GM19023 (cell line): ENCODE results near the gene HYCC1.

Experiments used
- ATAC-seq: cut with Tn5 transposase; IDR thresholded peaks from one replicate; pipeline ENCODE4 v1.9.1; 2021; ENCODE audit warnings: mild to moderate bottlenecking, moderate library complexity; ENCODE audit not compliant: unreplicated experiment

The HYCC1 gene

DNA sequence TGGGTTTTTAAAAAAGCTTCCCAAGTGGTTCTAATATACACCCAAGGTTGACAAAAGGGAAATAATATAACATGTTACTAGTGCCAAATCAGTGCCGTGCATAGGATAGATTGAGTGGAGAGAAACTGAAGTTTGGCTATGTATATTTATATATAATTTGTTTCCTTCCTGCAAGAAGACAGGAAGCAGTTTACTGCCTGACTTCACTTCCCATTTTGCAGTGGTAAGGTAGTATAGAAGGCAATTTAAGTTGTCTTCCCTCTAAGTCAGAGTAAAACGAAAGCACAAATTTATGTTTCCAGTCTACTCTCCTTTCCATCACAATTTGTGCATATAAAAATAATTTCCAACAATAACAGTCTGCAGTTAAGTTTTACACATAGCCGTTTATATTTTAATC is 3.4 kb upstream of the HYCC1 start:
- no peak for ATAC-seq

DNA sequence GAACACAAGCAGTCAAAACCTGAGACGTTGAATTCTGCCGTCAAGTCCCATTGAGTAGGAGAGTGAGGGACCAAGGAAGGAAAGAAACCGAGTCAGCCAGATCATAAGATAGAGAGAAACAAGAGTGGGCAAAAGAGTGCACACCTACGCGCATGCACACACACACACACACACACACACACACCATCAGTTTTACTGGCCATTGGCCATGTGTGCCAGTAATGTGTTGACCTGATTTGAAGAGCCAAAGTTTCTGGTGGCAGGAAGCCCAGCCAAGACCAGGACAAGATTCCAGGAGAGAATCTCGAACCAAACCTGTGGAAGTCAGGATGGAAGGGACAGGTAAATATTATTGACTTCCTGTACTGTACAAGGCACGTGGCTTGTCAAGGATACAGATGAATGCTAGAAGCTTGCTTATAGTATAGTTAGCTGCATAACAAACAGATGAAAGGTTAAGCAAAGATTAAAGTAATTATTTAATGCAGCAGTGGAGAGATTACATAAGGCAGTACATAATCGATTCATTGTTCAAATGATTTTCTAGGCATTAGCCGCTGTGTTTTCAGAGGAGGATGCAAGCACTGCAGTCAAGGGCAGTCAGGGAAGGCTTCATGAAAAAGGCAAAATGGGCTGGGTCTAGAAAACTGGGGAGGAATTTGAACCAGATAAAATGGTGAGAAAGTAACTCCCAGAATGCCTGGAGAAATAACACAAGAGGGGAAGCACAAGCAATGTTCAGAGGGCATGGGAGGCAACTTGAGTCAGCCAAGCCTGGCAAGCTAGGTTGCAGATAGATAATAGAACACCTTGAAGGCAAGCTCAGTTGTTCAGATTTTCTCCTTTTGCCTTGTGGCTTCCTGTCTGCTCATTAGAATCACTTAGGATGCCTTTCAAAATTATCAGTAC is 2.7 kb upstream of the HYCC1 start:
- ATAC-seq = no peak

DNA sequence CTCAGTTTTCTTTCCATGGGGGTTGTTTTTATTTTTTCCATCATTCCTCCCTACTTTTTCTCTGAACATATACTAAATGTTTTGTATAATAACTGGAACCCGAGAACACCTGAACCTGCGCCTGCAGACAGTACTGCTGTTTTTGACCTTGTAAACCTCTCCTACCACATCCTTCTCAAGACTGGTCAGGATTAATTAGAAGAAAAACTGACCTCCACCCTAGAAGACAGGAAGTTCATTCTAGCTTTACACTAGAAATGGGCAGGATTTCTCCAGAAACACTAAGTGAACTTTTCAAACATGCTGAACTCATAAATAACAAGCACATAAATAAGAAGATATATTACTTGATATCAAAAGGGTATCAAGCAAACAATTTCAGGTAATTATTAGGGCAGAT is 751 bp upstream of the HYCC1 start:
- no peak for ATAC-seq

DNA sequence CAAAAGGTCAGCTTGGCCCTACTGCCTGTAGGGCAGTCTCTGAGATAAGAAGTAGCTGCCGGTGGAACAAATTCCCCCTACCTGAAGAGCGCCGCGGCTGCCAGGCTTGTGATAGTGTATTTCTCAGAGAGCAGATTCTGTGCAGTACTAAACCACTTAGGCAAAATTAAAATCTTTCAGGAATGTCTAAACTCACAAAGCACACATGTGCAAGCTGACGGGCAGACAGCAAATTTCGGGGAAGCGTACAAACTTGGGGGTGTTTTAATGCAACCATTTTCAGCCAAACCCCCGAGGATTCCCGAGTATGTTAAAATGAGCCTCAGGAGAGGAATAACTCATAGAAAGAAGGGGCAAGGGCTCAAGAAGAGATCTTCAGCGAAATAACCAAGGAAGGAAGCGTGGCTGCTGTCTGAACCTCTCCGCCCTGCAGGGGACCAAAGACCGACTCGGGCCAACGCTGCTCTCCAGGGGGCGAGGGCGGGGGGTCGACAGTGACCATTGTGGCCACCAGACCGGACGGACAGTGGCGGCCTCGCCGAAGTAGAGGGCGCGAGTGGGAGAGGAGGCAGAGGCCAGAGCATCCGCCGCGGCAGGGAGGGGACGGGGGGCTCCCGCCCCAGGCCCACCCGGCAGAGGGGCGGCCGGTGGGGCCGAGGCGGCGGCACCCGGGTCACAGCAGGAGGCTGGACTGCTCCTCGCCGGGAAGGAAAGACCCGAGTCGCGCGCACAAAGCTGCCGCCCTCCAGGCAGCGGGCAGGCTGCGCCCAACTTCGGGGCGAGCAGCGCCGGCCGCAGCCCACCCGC is 819 bp downstream of the HYCC1 start:
- ATAC-seq = peak; percentile 15

DNA sequence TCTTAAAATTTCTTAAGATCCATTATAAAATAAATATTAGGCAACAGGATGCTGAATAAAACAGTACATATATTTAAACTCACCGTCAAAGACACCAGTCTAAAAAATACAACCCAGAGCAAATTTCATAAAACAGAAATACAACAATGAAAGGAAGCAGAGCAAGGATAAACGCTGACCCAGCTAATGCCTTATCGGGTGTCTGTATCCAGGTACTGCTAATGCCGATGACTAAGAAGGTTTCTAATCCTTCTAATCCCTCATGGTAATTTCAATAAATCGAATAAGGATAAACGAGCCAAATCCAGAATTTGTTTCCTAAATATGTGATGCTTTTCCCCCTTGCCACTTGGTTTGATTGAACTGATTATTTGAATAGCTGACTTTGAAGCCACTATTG is 1.7 kb downstream of the HYCC1 start:
- no peak for ATAC-seq

DNA sequence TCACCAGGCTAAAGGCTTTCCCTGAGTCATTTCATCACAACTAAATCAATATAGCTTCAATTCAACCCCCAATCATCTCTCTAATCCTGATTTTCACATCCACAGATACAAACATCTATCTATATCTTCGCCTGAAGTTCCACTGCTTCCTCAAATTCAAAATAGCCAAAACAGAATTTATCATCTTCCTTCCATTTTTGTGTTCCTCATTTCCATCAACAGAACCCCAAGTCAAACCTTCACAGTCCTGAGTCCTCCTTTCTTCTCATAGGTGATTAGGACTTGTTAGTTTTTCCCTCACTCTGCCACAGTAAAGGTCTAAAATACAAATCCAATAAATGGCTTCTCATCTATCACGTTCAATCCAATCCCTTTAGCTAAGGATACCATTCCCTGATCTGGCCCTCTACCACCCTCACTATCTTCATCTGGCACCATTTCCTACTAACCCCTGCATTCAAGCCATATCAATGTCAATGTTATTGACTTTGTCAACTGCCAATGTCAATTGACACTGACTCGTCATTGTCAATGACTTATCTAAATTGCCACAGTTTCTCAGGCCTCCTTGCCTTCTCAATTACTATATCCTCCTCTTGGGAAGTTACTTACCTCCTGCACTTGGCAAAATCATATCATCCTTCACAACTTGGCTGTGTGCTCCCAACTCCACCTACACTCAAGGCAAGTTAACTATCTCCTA is 2.6 kb downstream of the HYCC1 start:
- ATAC-seq = no peak

DNA sequence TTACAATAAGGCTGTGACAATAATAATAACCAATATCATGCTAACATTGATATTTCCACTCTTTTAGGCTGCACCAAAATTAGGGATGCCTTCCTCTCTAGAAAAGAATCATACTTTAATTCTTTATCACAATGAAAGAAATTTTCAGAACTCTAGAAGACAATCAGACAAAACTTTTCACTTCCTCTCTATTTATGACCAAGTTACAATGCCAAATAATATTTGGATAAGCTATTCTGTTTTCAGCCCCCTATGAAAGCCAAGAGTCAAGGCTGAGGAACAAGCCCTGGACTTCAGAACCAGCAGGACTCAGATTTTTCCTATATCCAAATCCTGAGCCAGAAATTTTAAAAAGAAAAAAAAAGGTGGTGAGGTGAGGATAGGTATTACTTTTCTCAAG is 4.6 kb downstream of the HYCC1 start:
- ATAC-seq = no peak

DNA sequence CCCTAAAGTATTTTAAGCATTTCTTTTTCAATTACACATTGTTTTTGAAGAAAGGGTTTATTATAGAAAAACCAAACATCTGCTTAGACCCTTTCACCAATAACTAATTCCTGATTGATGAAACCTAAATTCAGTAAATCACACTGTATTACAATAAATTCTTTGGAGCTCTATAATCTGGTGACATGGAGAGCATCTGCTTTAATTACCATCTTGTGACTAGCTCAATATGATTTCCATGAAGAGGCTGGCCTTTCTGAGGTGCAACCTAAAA is 9.7 kb downstream of the HYCC1 start:
- ATAC-seq = no peak

DNA sequence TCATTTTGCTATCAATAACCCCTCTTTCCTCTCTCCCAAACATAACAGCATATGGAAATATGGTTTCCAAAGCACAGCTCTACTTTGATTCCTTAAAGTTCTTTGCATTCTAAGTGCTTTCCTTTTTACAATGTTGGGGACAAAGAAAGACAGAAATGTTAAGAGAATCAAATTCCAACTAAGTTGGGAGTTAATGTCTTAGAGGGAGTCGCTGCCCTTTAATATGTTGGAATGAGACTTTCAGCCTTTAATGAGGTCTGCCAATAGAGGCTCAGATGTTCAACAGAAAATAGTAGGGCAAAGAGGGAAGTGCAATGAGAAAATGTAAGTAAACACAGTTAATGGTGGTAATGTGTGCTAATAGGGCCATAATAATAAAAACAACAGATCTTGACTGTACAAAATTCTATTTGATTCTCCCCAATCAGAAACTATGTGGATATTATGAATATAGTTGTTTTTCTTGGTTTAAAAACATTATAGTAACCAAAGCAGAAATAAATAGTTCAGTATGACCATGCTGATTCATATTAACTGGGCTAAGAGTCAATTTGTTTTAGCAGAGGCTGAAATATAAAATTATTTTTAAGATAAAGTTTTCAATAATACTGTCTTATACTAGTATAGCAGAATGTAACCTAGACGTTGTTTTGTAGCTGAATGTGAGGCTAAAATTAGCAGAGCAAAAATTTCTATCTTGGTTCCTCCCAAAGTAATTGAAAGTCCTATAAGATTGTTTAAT is 10.3 kb downstream of the HYCC1 start:
- no peak for ATAC-seq

DNA sequence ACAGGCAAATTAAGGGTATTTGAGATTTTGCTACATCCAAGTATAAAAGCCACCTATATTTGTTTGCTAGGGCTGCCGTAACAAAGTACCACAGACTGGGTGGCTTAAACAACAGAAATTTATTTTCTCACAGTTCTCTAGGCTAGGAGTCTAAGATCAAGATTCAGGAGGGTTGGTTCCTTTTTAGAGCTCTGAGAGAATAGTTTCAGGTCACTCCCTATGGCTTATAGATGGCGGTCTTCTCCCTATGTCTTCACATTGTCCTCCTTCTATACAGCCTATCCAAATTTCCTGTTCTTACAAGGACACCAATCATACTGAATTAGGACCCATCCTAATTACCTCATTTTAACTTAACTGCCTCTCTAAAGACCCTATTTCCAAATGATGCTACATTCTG is 11.2 kb downstream of the HYCC1 start:
- ATAC-seq = no peak

DNA sequence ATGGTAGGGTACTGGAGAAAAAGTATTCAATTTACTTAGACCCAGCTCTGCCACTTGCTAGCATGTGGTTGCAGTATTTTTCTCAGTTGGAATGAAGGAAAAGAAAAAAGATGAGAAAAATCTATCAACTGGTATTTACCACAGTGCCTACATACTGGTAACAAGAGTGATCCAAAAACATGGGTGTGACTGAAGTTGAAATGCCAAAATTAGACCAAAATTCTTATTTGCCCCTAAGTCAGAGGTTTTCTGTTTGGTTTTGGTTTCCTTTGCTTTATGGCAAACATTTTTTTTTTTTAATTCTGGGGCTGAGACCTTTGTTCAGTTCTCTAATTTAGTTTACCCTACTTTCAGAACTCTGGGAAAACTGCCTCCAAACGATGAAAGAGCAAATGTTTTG is 12.3 kb downstream of the HYCC1 start:
- no peak for ATAC-seq

DNA sequence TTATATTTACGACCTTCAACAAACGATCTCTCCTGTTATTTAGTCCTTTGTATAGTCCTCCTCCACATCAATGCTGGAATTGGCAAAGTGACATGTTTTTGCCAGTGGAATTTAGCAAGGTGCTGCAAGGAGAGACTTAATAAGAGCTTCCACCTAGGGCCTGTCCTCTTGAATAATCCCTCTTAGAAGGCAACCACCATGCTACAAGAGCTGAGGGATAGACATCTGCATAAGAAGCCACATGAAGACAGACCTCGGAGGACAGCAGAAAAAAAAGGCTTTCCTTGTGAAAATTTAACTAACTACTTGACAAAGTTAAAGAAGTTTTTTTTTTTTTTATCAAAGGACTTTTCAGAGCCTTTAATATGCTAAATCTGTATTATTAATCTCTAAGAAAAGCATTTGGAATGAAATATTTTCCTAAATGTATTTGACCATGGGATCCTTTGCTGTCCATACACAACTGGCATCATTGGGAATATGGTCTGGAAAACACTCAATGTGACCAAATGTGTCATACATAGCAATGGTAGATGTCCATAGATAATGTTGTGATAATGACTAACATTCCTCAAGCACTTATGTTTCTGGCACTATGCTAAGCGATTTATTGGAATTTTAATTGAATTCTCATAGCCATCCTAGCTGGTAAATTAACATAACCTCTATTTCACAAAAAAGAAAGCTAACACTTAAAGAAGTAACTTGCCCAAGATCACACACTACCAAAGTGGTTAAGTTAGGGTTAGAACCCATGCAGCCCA is 13.2 kb downstream of the HYCC1 start:
- ATAC-seq = no peak

DNA sequence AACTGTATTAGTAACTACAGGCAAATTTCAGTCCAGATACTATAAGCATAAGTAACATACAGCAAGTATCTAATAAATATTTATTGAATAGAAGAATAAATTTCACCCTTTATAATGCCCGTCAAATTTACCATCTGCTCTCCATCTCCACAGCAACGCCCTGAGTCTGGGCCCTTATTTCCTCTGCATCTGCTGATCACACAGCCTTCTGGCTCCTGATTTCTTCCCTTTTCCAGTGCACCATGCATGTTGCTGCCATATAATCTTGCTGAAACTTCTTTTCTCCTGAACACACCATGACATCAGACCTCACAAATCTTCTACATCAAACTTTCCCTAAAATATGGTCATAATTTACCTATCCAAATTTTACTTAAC is 15.4 kb downstream of the HYCC1 start:
- no peak for ATAC-seq

DNA sequence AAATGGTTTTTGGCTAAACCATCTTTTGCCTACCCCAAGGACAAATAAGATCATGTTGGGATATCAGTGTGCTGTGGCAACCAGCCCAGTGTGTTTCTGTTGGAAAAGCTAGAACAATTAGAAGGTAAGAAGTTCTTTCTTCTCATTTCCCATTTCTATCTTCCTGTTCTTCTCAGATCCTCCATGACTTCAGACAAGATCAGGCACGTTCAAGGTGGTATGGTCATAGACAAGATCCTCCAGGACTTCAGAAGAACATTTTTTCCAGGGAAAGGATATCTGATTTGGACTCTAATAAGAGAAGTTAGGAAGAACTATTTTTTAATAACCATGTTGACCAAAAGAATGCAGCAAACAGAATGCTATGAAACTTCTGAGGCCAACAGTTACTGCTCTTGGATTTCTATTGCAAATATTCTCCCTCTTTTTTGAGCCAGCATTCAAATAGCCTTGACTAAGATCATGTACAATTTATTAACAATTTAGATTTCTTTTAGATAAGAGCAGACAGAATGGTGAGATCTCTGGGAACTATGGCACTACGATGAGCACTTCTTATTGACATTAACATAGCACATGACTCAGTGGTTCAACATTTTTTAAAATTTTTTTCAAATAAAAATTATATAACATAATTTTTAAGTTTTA is 15.9 kb downstream of the HYCC1 start:
- no peak for ATAC-seq

DNA sequence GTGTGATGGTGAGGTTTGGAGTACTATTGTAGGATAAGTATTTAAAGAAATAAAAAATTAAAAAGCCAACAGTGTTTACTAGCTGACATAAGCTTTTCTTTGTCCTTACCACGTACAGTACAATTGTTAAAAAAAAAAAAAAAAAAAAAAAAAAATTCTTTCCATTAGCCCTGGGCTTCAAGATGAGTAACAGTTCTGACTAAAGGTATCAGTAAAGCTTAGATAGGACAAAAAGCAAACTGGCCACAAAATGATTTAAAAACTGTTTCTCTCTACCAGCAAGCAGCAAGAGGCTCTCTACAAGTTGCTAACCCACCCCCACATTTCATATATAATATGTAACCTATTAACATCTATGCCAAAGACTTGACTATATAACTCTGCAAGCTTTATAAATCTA is 17.5 kb downstream of the HYCC1 start:
- ATAC-seq = no peak

DNA sequence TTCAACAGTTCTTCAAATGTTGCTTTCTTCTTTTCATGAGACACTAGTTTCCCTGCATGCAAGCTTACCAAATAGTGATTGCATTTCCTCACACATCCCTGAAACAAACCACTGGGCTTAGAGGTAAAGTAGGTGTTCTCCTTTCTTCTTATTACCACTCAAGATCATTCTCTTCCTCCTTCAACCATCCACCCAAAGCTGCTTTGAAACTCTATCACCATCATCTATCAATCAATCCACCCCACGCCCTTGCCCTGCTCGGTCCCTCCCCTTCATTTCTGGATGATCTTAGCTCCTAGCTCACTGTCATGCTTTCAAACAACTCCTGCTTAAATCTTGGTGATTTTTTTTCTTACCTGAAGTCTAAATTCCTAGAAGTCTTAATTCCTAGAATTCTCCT is 18.9 kb downstream of the HYCC1 start:
- no peak for ATAC-seq

DNA sequence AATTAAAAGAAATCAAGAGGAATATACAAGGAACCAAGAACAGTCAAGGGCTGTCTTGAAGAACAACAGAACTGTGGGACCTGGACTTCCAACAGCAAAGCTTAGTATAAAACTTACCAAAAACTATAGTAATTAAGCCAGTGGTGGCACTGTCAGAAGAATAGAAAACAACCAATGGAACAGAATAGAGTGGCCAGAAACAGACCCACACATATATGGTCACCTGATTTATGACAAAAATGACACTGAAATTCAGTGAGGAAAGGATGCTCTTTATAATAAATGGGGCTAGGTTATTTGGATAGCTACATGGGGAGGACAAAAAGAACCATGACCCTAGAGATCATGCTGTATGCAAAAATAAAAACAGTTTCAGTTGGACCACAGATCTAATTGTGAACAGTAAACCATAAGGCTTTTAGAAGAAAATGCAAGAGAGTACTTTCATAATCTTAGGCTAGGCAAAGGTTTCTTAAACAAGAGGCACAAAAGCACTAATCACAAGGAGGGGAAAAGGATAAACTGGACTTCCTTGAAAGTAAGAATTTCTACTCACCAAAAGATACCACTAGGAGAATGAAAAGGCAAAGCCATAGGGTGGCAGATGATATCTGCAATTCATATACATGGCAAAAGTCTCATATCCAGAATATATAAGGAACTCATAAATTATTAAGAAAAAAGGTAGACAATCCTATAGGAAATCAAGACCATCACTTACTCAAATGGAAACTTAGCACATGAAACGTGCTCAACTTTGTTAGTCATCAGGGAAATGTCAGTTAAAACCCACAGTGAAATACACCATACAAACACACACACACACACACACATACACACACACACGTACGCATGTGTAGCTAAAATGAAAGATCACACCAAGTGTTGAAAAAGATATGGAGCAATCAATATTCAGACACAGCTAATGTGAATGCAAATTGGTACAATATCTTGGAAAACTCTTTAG is 20.8 kb downstream of the HYCC1 start:
- ATAC-seq = peak; percentile 73

DNA sequence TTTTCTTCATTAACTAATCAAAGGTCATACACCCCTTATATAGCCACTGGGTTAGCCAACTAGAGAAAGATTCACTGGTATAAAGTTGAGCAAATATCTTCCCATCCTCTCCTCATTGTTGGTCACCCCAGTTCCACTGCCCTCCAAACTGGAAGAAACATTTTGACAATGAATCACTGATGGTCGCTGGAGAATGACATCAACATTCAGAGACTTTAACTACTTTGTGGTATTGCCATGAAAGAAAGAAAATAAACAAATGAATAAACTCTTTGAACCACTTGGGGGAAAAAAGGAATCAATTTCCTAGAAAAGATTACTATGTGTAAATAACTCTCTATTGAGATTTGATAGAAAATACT is 23.4 kb downstream of the HYCC1 start:
- no peak for ATAC-seq
